22Rv1 (cell line): Measurements from ENCODE around the gene TXNDC11.

Experiments used
- CTCF ChIP-seq: fragments of 450-650 bp; IDR thresholded peaks from 2 replicates; pipeline ENCODE4 v1.5.1; 2017; ENCODE audit warnings: mild to moderate bottlenecking
- ZFX ChIP-seq: fragments of 450-650 bp; IDR thresholded peaks from 2 replicates; pipeline ENCODE4 v1.6.1; 2017; ENCODE audit warnings: antibody characterized with exemption, borderline replicate concordance

- TF ChIP-seq CTCF (no peak), ZFX (no peak)
Observed at GRCh38 chr16:11633113-11633512, 109.5 kb downstream of the TXNDC11 start.
